NB4 (cell line): ENCODE data around the gene SS18L1.

Experiments
- DNase-seq: peaks from one replicate; pipeline ENCODE4 v3.0.0; 2010; ENCODE audit warnings: low read depth
- H3K4me3 ChIP-seq: one replicate; pipeline ENCODE4 v1.5.1; 2011; ENCODE audit warnings: mild to moderate bottlenecking, low read depth, low read length, moderate library complexity
- MYC ChIP-seq: IDR thresholded peaks from 2 replicates; pipeline ENCODE4 v1.6.1; 2011; ENCODE audit warnings: low read depth, low read length
- POLR2A ChIP-seq: IDR thresholded peaks from 2 replicates; pipeline ENCODE4 v1.6.1; 2011; ENCODE audit warnings: mild to moderate bottlenecking; ENCODE audit not compliant: insufficient read length; ENCODE audit errors: extremely low read depth
- TF ChIP-seq, protein P1 (sequence below): IDR thresholded peaks from 2 replicates; pipeline ENCODE4 v1.6.1; 2011; ENCODE audit warnings: low read depth, low read length
- TF ChIP-seq, protein P2 (sequence below): IDR thresholded peaks from one replicate; pipeline ENCODE4 v1.5.1; 2012; ENCODE audit warnings: low read depth, low read length

Gene SS18L1

DNA sequence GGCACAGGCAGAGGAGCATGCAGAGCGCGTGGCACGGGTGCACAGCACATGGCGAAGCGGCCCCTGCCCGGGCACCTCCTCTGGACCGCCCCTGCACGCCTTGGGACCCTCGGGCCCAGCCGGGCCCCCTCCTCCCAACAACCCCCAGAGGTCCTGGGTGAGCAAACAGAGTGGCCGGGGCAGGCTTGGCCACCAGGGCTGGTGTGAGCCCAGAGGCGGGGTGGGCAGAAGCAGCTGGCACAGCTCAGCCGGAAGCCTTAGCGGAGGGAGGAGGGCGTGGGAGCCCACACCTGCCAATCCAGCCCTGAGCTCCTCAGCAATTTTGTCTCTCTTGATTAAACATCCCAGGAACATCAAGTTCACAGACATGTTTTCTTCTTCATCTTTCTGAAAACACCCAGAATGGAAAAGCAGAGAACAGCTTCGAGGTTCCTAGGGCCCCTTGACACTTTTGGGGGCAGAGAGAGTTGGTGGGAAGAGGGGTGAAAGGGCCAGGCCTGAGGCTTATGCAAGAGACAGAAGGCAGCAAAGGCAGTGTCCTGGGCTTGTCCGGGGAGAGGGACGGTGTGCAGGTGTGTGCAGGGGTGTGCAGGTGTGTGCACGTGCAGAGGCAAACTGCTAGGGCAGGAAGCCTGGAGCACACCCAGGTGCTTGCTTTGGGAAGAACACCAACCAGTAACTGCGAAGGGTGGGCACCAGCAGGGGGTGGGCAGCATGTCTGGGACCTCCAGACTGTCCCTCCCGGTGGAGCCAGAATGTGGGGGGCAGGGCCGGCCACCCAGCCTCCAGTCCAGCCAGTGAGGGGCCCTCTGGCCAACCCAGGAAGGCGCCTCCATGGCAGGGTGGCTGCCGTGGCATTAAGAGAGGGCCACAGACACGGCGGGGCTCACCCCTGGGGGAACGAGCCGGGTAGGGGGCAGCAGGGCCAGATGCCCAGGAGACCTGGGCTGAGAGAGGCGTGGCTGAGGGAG is 71.7 kb downstream of the SS18L1 start:
- no peak for DNase-seq
- H3K4me3 ChIP-seq: no peak overlapping the region
- TF ChIP-seq, protein P1, sequence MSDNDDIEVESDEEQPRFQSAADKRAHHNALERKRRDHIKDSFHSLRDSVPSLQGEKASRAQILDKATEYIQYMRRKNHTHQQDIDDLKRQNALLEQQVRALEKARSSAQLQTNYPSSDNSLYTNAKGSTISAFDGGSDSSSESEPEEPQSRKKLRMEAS: no peak
- TF ChIP-seq, protein P2, sequence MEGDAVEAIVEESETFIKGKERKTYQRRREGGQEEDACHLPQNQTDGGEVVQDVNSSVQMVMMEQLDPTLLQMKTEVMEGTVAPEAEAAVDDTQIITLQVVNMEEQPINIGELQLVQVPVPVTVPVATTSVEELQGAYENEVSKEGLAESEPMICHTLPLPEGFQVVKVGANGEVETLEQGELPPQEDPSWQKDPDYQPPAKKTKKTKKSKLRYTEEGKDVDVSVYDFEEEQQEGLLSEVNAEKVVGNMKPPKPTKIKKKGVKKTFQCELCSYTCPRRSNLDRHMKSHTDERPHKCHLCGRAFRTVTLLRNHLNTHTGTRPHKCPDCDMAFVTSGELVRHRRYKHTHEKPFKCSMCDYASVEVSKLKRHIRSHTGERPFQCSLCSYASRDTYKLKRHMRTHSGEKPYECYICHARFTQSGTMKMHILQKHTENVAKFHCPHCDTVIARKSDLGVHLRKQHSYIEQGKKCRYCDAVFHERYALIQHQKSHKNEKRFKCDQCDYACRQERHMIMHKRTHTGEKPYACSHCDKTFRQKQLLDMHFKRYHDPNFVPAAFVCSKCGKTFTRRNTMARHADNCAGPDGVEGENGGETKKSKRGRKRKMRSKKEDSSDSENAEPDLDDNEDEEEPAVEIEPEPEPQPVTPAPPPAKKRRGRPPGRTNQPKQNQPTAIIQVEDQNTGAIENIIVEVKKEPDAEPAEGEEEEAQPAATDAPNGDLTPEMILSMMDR: no peak
- TF ChIP-seq POLR2A (no peak), MYC (no peak)

DNA sequence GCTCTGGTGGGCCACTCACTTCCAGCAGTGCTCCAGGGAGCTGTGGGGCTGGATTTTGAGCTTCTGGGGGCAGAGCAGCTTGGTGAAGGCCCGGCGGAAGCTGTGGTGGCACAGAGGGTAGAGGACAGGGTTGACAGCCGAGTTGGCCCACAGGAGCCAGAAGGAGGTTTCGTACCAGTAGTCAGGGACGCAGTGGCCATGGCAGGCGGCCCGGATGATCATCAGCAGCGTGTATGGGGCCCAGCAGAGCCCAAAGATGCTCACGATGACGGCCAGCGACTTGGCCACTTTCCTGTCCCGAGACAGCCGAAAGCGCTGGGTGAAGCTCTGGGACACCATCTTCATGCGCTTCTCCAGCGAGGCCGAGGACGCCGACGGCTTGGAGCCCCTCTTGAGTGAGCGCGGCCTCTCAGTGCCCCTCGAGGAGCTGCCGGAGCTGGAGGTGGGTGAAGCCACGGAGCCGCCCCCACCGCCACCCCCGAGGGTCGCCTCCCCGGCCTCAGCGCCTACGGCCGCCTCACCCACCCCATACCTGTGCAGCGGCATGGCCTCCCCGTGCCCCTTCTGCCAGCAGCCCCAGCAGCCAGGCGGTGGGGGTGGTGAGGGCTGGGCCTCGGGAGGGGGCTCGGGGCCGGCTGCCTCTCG is 72.5 kb downstream of the SS18L1 start:
- no peak for DNase-seq
- no peak overlapping the region for H3K4me3 ChIP-seq
- TF ChIP-seq POLR2A (no peak), MYC (no peak)
- TF ChIP-seq, protein P1: no peak
- TF ChIP-seq, protein P2: no peak

GRCh38 chr20:62216636-62217566 is 73.3 kb downstream of the SS18L1 start:
- DNase-seq: no peak
- TF ChIP-seq MYC: no peak
- TF ChIP-seq, protein P1: no peak
- TF ChIP-seq POLR2A: no peak
- TF ChIP-seq, protein P2: no peak
- no peak overlapping the region for H3K4me3 ChIP-seq

DNA sequence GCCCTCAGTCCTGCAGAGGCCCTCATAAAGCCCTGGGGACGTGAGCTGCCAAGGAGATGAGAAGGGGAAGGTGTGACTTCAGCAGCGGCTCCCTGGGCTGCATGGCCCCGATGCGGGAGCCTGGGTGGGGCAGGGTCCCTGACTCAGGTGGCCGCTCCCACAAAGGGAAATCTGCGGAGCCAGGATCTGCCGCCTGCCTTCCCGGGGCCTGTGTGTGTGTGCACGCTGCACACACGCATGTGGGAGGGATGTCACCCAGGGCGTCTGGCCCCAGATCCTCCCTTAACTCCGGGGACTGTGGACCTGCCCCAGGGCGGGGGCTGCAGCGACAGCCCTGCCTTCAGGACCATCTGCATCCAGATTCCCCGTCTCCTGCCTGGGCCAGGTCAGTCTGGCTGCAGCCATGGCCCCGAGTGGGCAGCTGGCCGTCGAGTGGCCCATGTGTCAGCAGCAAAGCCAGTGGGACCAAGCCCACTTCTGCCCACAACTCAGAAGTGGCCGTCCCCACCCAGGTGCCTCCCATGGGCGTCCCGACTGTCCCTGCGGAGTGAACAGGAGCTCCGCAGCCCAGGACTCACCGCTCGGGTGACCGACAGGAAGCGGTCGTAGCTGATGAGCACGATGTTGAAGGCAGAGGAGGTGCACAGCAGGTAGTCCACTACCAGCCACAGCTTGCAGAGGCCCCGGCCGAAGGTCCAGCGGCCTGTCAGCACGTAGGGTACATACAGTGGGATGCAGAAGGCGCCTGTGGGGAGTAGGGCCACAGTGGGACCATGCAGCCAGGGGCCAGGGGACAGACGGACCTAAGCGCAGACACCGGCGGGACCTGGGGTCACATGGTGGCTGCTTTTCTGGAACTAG is 74.6 kb downstream of the SS18L1 start:
- TF ChIP-seq, protein P2: no peak
- TF ChIP-seq, protein P1: no peak
- TF ChIP-seq MYC (no peak), POLR2A (no peak)
- H3K4me3 ChIP-seq: no peak overlapping the region
- DNase-seq: peak; percentile 45
